SK-N-MC (cell line): ENCODE results near the gene MRC1.

Experiments used
- EZH2 ChIP-seq: fragments of 200-600 bp; sonication (generic); IDR thresholded peaks from one replicate; pipeline ENCODE4 v1.6.1; 2017; ENCODE audit warnings: antibody characterized with exemption
- POLR2AphosphoS5 ChIP-seq: IDR thresholded peaks from 2 replicates; pipeline ENCODE4 v1.6.1; 2012; ENCODE audit warnings: mild to moderate bottlenecking, low read depth, low read length, borderline replicate concordance

DNA sequence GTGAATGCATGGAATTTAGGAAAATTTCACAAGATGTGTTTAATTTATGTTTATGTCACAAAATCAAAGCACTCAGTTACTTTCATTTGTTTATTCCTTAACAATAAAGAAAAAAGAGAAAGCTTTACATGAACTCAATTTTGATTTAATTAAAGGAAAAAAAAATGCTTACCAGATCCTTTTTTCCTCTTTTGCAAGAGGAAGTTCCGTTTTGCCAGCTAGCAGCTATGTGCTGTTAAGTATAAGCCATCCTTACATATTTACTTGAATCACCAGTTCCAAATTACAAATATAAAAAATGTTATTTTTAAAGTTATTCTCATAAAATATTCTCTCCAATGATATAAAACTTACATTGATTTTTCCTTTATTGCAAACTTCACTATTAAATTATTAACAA lies 12.7 kb downstream of the MRC1 start:
- TF ChIP-seq EZH2 (no peak), POLR2AphosphoS5 (no peak)
